NCI-H1048 (cell line): ENCODE measurements around the gene DNTT.

Experiments used
- DNase-seq: peaks from one replicate; lab custom pipeline; 2025; lab: John Stamatoyannopoulos, UW

The DNTT gene

GRCh38 chr10:96304230-96304629 is at the start of gene DNTT:
DNTT (plus strand) TSS chr10:96304434; CDS start chr10:96304498, 64 bp downstream.
- no peak for DNase-seq

DNA sequence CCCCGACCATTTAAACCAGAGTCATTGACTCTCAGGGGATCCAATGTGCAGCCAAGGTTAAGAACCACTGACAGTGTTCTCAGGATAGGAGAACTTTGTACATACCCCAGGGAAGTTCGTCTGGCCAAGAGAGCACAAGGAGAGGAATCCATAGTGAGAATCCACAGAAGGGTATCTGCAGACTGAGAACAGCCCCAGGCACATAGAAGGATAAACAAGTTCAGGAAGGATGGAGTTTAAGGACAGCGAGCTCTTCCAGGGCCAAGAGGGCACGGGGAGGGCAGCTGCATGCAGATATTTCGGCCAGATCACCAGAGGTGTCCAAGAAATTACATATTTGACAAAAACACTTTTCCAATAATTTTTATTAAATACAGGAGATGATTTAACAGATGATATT is 49.3 kb upstream of the DNTT start:
- no peak for DNase-seq

GRCh38 chr10:96255549-96256333 is 48.5 kb upstream of the DNTT start:
- no peak for DNase-seq

GRCh38 chr10:96257944-96258343 is 46.3 kb upstream of the DNTT start:
- no peak for DNase-seq

GRCh38 chr10:96259150-96259549 is 45.1 kb upstream of the DNTT start:
- no peak for DNase-seq

DNA sequence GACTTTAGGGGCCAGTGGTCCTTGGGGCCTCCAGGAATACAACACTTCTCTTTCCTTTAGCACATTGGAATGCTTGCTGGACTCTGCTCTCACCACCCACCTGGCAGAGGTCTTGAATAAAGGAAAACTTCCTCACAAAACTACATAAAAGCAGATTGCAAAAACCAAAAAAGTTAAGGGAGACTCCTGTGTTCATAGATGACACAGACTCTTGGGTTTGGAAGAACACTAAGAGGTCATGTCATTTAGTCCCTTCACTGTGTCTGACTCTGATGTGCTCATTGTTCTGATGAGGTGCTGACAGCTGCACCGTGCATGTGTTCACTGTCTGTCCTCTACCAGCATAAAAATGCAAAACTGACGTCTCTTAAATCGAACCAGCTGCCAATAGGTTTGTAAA is 44.2 kb upstream of the DNTT start:
- no peak for DNase-seq

- DNase-seq, result no peak
Observed at GRCh38 chr10:96261132-96261531, 43.1 kb upstream of the DNTT start.

DNA sequence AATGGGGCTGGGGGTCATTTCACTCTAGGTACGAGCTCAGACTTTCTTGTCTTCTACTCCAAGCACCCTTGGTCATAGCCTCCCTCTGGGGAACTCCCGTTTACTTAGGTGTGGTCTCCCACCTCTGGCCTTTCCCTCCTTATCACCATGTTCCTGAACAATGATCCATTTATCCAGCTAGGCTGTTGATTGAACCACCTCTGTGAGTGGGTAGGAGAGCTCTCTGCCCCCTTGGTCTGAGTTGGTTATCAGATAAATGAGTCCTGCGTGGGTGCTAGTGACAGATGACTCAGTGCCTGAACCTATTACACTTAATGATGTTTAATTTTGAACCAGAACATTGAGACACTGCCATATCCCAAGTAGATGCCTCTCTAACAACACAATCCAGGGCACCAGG is 42.3 kb upstream of the DNTT start:
- DNase-seq, result no peak

DNA sequence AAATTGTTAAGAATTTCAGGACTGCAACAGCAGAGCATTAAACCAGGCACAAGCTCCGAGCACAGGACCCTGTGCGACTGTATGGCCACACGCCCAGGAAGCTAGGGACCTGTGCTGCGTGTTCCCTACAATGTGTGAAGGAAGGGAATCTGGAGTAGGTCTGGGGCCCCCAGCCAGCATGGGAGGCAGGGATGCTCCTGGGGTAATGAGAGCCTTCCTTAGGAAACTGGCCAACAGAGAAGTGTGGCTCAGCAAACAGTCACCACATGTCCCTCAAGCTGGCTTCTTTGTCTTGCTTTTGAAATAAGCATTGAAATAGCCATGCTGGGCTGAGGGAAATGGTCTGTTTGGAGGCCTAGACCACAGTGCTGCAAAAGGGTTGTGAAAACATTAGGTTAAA is 41.1 kb upstream of the DNTT start:
- DNase-seq, result no peak

- no peak for DNase-seq
Observed at GRCh38 chr10:96263669-96264068, 40.6 kb upstream of the DNTT start.

- no peak for DNase-seq
Observed at GRCh38 chr10:96264938-96265337, 39.3 kb upstream of the DNTT start.

- no peak for DNase-seq
Observed at GRCh38 chr10:96266118-96266770, 38.0 kb upstream of the DNTT start.

- no peak for DNase-seq
Observed at GRCh38 chr10:96267234-96267705, 37.0 kb upstream of the DNTT start.

DNA sequence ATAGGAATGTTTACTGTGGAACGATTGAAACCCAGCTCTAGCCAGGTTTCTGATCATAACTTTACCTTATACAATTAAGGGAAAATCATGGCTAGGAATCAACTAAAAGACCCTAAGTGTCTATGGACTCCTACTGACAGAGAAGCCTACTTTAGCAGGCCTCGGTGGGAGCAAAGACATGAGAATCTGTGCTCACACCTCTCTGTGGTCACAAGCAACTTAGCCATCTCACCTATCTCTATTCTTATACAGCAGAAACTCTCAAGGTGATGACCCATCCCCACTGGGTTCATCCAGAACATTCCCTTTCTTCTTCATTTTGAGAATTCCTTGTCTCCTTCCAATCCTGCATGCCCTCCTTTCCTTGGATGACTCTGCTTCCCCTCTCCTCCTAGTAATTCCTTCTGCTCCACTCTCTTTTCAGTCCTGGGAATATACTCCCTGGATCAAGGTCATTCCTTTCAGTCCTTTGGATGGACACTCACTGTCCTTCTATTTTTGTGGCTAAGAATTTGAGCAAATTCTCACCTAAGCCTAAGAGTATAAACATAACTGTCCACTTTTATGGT is 35.8 kb upstream of the DNTT start:
- no peak for DNase-seq

DNA sequence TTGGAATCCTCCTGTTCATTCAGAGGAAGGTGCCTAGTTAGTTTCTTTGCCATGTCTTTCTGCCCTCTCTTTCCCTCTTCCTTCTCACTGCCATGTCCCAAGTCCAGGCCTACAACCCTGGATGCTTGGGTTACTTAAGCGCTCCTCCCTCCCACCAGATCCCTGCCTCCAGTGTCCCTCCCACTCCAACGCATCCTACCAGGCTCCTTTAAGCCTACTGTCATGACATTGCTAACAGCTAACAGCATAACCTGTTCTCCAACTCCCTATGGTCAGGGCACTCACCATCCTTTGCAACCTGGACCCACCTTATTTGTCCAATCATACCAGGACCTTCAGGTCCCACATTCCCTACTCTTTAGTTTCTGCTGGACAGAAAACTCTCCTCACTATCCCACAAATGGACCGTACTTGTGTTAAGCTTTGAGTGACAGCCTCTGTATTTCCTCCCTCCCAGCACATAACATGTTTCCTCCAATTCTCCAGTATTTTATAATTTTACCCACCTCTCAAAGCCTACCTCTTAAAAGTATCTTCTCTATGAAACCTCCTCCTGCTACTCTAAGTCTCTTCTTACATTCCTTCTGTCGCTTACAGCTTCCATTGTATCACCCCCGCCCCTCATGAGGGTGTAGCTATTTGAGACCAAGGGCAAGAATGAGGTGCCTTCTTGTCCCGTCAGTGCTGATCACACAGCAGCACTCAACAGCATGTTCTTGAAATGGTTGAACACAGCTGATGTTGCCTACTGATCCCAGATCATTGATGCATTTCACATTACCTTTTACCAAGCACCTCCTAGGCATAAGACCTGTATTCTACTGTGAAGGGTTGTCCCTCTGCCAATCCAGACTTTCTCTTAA is 34.6 kb upstream of the DNTT start:
- DNase-seq, result no peak

- DNase-seq, result no peak
Observed at GRCh38 chr10:96270571-96270970, 33.7 kb upstream of the DNTT start.

- DNase-seq, result no peak
Observed at GRCh38 chr10:96271016-96271815, 33.0 kb upstream of the DNTT start, which contains the start of gene BLNK. BLNK (minus strand) TSS chr10:96271569; CDS start chr10:96271398, 171 bp downstream.

DNA sequence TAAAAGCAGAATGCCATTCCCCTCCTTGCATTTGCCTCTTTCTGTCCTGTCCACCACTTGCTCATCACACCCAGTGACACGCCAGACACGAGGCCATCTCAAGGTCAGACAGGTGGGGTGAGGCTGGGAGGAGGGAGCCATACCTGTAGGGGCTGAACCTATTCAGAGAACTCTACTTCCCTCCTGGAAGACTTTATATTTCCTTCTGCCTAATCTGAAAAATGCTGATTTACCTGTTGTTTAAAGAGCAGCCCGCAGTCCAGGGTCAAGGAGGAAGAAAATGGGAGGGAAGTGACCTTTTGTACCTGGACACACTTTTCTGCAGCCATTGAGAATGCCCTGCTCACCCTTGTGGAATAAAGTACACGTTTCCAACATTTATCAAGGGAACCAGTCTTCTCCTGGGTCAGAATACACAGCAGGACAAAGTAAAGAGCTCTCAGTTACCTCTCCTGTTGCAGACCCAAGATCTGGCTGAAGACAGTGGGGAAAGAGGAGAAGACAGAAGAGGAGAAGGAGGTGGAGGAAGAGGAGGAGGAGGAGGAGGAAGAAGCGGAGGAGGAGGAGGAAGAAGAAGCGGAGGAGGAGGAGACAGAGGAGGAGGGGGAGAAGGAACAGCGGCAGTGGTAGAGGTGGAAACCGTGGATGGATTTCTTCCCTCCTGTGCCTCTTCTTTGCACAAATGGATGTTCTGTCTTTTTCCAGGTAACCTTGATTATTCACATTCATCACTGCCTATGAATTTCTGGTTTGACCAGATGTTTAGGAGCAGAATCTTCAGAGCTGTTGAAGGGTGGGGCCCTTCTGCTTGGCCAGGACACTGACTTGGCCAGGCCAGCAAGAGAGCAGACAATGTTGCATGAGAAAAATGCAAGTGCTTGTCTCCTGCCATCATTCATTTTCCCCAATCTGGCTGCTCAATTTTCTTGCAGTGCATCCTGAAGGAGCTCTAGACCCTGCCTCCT is 31.6 kb upstream of the DNTT start:
- DNase-seq, result no peak

DNA sequence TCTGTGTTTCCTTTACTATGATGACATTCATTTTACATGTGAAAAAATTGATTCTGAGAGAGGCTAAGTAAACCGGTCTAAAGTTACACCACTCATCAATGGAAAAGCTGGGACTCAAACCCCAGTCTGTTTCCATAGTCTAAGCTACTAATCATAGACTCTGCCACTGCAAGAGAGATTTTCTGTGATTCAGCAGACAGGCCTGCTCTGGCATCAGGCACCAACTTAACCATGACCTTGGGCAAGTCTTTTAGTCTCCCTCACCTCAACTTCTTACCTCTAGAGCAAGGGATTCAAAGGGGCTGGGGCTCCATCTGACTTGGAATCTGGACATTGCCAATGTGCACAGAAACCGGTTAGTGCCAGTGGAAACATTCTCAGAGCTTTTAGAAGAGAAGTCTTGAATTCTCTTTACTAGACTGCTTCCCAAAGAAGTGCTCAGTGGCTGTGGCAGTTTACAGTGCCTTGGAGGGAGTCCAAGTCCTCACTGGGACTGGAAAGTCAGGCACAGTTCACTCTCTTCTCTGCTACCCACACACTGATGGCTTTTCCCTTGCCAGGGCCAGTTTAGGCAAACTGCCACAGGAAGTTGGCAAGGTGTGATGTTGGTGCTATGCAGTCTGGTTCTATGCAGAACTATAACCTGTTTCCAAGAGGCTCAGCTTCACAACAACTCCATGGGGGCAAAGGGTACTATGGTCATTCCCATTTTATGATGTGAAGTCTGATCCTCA is 28.4 kb upstream of the DNTT start:
- DNase-seq, result no peak
